Fibroblast of gingiva (primary cell): ENCODE data around the gene TTC7B.
"Not testable (repeated sequence)": the region's sequence is repeated elsewhere in the genome, so short reads cannot be mapped to it uniquely, and the experiment has no call there.

Experiments used
- DNase-seq: peaks from one replicate; pipeline ENCODE4 v3.0.0-alpha.2; 2011; ENCODE audit warnings: low read depth

The TTC7B gene

DNA sequence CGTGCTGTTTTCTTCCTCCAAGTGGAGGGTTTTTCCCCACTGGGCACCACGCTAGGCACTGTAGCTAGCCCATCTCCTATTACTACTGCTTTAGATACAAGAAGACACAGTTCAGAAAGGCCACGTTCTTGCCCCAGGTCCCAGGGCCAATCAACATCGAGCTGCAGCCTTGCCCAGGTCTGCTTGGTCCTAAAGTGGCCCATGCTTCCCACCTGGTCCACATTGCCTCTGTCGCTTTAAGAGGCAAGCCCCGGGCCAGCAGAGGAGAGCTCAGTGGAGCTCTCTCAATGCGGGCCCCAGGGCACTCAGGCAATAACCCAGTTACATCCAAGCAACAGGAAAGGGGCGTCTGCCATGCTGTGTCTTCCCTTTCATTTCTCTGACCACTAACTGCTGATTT is 271.3 kb downstream of the TTC7B start:
- DNase-seq: no peak

DNA sequence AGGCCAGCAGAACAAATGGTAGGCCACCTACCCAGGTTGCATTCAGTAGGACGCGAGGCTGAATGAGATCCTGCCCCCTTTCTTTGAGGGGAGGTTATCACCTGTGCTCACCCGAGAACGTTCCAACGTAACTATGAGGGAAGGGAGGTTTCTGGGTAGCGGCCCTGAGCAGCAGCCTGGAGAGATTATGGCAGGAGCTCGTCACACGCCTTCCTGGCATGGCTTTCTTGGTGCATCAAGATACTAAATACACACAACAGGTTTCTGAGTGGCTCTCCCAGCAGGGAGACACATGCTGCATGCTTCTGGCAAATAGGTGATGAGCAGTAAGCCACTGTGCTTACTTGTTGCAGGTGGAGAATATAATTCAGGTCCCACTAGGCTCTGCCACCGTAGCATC is 271.7 kb downstream of the TTC7B start:
- no peak for DNase-seq

DNA sequence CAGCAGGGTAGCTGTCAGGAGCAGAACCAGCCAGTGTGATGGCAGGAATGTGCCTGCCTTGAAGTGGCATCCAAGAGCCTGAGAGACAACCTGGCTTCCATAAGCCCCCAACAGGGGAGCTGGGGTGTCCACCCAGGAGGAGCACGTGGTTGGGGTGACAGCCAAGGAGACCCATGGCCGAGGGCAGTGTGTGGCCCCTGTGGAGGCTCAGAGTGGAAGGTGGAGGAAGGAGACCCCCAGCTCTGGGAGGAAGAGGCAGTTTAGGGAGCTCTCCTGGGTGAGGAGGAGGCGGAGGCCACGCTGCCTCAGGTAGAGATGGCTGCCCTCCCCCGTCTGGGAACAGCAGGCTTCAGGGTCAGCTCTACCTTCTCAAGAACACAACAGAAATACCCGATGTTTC is 272.4 kb downstream of the TTC7B start:
- DNase-seq: no peak

DNA sequence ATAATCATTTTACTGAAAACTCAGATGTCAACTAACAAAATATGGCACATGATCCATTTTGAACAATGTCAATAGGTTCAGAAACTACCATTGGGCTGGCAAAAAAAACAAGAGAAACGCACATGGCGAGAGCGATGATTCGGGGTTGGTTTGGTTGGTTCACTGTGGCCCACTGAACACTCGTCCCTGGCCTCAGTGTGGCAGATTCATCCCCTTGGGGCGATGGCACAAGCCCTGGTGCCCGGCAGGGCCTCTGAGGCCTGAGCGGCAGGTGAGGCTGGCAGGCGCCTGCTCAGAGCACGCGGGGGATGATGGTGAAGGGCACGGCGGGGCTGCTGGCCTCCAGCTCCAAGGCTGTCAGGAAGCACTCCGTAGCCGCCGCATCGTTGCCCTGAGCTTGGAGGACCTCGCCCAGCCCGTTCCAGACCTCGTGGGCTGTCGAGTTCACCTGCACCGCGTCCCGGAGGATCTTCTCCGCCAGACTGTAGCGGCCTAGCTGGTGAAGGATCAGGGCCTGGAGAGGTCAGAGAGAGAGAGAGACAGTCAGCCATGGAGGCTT is 275.1 kb downstream of the TTC7B start:
- no peak for DNase-seq

DNA sequence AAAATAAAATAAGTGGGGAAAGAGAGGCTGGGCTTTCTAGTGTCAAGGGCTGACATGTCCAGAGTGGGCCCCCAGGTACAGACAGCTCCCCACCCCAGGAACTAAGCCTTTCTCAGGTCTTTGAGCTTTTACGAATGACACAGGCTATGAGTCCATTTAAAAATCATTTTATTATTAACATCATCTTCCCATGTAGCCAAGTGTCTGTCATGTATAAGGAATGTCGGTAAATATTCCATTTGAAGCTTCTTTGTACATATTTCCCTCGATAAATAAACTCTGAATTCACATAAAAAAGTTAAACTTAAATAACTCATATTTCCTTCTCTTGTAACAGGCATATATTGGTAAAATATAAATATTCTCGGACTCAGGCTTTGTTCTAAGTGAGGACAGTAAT is 275.8 kb downstream of the TTC7B start:
- DNase-seq: no peak

DNA sequence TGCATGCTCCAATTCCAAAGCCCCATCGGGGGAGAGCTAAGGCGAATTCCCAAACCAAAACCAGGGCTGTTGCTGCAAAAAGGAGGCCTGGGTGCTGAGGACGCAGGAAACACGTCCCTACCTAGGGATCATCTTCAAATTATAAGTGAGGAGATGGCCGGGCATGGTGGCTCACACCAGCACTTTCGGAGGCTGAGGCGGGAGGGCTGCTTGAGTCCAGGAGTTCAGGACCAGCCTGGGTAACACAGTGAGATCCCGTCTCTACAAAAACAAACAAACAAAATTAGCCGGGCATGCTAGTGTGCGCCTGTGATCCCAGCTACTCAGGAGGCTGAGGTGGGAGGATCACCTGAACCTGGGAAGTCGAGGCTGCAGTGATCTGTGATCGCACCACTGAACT is 276.2 kb downstream of the TTC7B start:
- DNase-seq: no peak

DNA sequence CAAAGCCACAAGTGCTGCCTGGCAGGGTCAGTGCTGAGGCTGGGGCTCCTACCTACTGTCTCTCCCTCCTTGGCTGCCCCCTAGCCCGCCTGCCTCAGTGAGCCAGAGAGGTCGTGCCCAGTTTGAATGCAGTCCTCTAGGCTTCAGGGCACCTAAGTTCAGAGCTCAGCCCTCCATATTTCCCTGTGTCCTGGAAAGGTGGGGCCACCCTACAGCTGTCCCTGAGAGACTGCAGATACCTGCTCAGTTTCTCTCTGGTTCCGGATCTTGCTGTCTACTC is 276.8 kb downstream of the TTC7B start:
- DNase-seq: no peak

DNA sequence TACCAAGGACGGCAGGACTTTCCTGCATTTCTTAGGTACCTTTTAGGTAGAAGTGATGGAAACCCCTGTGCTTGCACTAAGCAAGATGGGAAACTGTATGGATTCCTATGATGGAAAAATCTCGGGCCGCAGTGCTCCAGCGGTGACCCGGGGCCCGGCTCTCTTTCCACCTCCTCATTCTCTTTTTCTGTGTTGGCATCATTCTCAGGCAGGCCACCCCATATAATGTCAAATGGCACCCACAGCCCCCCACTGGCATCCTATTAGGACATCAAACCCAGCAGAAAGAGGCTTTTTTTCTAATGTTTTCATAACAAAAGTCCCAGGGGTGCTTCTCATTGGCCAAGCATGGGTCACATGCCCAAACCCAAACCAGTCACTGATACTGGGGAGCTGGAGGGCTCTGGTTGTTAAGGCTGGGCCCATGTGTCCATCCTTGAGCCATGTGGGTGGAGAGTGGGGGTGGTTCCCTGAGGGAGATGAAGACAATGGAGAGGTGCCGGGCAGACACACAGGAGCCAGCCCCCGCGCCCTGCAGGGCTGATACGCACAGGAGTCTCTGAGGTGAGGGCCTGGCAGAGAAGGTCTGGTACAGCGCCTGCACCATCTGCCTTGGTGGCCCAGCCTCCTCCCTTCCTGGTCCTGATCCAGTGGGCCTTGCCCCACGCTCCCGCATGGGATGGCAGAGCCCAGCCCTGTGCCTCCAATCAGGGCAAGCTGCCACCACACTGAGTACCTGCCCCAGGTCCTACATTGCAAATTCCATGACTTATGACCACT is 277.3 kb downstream of the TTC7B start:
- no peak for DNase-seq

DNA sequence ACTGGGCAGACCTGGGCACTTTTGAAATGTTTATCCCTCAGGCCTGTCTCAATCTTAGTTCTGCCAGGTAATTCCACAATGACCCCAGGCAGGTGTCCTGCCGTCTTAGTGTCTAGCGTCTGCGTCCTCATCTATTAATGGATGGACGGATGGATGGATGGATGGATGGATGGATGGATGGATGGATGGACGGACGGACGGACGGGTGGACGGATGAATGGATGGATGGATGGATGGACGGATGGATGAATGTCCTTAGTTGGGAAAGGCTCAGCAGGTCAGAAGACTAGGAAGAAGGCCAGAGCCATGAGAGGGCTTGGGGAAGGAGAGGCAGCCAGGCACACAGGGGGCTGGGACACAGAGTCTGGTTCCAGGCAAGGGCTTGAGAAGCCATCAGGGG is 278.1 kb downstream of the TTC7B start:
- no peak for DNase-seq

DNA sequence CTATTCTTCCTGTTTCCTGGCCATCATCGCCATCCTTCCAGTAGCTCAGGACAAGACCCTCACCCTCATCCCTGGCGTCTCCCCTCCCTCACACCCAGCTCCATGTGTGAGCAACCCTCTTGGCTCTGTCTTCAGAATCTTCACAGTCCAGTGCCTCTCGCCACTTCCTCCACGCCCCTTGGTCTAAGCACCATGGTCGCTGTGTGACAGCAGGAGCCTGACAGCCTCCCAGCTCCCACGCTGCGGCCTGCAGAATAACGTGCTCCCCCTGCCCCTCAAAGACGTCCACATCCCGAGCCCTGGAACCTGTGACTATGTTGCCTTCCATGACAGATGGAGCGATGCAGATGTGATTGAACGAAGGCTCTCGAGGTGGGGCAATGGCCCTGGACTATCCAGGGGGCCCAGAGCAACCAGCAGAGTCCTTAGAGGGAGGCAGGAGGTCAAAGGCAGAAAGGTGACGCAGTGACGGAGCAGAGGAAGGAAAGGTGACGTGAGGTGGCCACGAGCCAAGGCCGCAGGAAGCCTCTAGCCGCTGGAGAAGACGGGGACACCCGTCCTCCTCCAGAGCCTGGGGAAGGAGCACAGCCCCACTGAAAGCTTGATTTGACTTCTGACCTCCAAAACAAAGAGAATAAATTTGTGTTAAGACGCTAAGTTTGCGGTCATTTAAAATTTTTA is 279.6 kb downstream of the TTC7B start:
- DNase-seq: no peak

DNA sequence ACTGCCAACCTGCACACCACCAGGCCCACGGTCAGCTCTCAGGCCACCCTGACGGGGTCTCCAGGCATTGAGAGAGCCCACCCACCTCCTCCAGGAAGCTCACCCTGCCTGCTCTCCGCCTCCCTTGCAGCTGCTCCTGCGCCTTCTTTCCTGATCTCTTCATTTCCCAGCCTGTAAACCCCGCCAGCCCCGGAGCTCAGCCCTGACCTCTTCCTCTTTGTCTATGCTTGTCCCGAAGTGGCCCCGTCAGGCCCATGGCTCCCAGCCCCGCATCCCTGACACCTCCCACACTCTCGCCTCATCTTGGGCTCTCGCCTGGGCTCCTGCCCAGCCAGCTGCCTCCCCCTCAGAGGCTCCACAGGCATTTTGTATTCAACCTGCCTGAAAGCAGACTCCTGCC is 280.1 kb downstream of the TTC7B start:
- DNase-seq: no peak

DNA sequence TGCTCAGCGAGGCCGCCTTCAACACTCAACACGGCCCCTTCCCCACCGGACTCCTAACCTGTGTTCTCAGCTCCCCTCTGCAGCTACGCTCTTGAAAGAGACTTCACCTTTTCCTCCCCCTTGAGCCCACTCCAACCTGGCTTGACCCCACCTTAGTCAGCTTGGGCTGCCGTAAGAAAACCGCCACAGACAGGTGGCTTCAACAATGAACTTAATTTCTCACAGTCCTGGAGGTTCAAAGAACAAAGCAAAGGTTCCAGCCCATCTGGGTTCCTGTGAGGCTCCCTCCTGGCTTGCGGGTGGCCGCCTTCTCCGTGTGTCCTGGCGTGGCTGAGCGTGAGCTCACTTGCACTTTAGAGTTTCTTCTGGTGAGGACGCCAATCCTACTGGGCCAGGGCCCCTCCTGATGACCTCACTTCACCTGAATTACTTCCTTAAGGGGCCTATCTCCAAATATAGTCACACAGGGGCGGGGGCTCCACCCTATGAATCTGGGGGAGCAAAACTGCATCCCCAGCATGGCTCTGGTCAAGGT is 280.6 kb downstream of the TTC7B start:
- DNase-seq: no peak

DNA sequence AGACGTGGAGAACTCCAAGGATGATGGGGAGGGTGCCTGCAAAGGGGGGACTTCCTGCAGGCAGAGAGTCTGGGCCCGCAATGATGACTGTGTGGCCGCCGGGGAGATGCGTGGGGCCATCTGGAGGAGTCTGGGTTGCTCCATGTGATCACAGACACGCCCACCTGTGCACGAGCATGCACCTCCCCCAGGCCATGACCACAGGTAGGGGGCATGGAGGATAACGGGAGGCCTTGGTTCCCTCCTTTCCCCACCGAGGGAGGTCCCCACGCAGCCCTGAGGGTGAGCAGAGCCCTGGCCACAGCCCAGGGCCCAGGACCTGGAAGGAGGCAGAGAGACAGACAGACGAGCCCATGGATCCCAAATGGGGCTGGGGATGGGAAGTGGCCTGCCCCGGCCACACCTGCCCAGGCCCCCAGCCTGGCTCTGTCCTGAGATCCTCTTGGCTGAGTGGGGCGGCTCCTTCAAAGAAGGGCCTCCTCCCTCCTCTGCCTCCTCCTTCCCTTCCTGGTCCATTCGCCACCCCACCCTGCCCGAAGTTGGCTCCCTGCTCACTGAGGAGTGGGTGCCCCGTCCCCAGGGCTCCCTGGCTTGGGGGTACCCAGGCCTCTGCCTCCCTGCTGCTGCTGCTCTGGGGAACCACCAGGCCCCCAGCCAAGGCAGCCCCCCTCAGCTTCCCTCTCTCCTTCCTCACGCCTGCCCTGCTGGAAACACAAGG is 281.2 kb downstream of the TTC7B start:
- no peak for DNase-seq

DNA sequence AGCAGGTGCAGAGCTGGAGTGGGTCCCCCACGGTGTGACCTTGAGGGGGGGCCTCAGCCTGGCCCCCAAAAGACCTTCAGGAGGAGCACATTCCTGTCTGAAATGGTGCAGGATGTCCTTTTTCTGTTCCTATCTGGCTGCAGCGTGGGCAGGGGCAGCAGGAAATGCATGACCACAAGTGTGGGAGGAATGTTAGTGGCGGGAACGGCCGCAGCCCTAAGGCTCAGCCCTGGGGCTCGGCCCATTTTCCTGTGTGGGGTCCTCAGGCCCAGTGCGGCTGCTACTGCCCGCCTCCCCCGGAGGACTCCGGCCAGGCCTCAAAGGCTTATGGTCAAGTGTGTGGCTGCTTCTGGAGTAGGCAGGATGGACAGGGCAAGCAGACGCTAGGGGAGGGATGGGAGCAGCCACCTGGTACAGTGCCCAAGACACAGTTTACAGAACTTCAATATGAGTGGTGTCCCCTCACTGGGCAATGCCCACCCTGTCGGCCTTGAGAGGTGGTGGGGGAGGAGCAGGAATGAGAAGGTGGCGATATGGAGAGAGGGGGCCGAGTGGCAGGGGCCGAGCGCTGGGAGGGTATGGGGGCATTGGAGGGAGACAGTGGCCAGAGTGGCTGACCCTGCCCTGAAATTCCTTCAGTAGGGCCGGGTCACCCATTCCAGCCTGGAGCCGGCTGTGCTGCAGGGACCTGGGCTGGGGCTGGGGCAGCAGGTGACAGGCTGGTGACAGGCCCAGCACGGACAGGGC is 282.0 kb downstream of the TTC7B start:
- no peak for DNase-seq

DNA sequence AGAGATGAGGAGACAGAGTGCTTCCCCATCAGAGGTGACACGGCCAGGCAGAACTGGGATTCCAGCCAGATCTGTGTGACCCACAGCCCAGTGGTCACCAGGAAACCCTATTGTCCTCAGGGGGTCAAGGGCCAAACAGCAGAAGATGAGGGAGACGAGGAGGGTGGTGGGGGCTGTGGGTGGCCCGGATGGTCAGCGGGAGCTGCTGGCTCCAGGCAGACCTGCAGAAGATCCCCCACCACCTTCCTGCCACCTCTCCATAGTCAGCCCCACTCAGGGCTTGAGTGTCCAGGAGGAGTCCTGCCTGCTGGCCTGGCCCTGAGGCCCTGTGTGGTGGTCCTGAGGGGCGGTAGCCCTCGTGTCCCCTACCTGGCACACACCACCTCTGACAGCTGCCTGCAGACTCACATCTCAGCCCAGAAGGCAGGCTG is 282.6 kb downstream of the TTC7B start:
- DNase-seq: no peak

DNA sequence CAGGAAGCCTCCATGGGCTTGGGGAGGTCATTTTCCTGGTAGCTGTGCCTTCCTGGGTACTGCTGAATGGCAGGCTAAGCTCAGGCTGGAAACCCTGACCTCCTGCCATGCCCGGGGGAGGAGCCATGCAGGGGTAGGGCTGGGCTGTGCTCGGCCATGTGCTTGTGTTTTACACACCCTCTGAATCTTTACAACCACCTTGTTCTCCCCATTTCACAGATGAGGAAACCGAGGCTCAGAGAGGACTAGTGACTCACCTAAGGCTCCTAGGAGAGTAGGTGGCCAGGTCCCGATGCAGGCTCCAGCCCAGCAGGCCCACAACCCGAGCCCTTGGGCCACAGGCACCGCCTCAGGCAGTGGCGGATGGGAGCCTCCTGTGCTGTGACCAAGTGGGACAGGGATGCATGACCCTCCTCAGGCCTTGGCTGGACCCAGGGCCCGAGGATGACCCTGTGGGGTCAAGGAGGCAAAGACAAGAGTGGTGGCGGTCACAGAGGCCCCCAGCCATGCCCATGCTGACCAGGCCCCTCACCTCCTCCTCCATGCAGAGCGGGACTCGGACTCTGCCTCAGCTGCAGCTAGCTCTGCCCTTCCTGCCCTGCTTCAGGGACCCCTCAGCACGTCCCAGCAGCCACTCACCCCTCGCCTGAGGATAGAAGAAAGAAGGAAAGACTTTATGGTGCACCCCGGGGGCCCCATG is 283.3 kb downstream of the TTC7B start:
- no peak for DNase-seq

DNA sequence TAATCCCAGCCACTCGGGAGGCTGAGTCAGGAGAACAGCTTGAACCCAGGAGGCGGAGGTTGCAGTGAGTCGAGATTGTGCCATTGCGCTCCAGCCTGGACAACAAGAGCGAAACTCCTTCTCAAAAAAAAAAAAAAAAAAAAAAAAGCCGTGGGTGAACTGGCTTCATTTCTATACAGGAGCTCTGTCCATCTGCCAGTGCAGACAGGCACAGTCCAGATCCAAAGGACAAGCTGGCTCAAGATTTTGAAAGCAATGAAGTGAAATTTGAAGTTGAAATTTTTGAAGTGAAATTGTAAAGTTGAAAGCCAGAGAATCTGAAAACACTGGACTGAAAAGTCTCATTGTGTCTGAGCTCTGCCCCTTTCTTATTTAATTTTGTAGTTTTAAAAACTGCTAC is 284.7 kb downstream of the TTC7B start:
- no peak for DNase-seq

DNA sequence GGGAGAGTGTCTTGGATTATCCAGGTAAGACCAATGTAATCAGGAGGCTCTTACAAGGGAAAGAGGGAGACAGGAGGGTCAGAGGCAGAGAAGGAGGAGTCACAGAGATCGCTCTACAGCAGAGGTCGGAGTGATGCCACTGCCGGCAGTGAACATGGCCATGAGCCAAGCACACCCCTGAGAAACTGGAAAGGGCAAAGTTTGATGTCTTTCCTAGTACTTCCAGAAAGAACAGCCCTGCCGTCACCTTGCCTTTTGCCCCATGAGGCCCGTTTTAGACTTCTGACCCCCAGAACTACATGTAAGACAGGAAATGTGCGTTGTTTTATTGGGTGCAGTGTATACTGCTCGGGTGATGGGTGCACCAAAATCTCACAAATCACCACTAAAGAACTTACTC is 285.7 kb downstream of the TTC7B start:
- no peak for DNase-seq

DNA sequence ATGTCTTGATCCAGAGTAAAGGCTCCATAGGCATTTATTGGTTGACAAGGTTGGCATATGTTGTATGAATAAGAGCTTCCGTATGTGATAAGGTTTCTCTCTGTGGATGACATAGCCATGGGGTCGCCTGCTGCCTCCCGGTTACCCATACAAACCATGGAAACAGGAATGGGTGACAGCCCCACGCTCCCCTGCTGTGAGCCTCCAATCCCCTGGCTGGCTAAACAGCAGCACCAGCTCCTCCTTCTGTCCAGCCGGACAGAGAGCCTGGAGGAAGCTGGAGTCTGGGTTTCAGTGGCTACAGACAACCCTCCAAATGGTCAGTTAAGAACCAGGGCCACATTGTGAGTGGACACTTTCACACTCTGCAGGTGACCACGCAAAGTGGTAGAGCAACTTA is 288.3 kb downstream of the TTC7B start:
- no peak for DNase-seq

DNA sequence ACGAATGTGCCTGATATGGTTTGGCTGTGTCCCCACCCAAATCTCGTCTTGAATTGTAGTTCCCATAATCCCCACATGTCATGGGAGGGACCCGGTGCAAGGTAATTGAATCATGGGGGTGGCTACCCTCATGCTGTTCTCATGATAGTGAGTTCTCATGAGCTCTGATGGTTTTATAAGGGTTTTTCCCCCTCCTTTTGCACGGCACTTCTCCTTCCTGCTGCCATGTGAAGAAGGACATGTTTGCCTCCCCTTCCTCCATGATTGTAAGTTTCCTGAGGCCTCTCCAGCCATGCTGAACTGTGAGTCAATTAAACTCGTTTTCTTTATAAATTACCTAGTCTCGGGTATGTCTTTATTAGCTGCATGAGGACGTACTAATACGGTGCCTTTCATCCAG is 289.7 kb downstream of the TTC7B start:
- DNase-seq: not testable (repeated sequence)

DNA sequence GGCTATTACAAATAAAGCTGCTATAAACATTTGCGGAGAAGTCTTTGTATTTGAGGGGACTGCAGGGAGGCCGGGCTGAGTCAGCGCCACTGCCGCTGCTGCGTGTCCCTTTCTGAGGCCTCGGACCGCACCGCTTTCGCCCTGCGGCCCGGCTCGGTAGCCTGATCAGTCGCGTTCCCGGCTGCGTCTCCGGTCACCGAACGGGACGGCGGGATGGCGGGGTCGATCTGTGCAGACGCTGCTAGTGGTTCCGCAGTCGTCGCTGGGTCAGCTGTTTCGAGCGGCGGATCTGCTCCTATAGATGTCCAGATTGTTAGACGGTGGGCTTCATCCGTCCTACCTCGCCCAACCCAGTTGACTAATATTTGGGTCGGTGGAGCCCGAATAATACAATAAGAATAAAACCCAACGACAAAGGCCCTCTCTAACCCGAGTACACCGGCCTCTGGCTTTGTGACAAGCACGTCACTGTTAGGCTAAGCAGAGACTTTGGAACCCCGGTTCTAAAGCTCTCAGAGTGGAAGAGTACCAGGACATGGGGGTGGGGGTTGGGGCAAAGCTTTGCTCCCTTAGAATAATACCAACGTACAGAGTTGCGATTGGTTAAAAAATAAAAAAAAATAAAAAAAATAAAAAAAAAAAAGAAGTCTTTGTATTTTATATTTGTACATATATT is 290.7 kb downstream of the TTC7B start:
- not testable (repeated sequence) for DNase-seq
